GM18517 (cell line): ENCODE results near the gene SLC12A1.

ENCODE experiments used
- ATAC-seq: cut with Tn5 transposase; IDR thresholded peaks from one replicate; pipeline ENCODE4 v1.9.1; 2021; ENCODE audit warnings: mild to moderate bottlenecking, moderate library complexity; ENCODE audit not compliant: unreplicated experiment

SLC12A1 gene

GRCh38 chr15:48242015-48242414 is 35.9 kb downstream of the SLC12A1 start:
- ATAC-seq: no peak

- ATAC-seq: no peak
Measured at GRCh38 chr15:48242535-48242934, 36.4 kb downstream of the SLC12A1 start.

- no peak for ATAC-seq
Measured at GRCh38 chr15:48244921-48245320, 38.8 kb downstream of the SLC12A1 start.

- no peak for ATAC-seq
Measured at GRCh38 chr15:48248414-48248813, 42.3 kb downstream of the SLC12A1 start.

- ATAC-seq: no peak
Measured at GRCh38 chr15:48250640-48251076, 44.6 kb downstream of the SLC12A1 start.

GRCh38 chr15:48253172-48253571 is 47.1 kb downstream of the SLC12A1 start:
- no peak for ATAC-seq

GRCh38 chr15:48265135-48265534 is 59.0 kb downstream of the SLC12A1 start:
- no peak for ATAC-seq

GRCh38 chr15:48266024-48266689 is 60.1 kb downstream of the SLC12A1 start:
- no peak for ATAC-seq

- no peak for ATAC-seq
Measured at GRCh38 chr15:48267766-48268165, 61.7 kb downstream of the SLC12A1 start.

- no peak for ATAC-seq
Measured at GRCh38 chr15:48273049-48273448, 66.9 kb downstream of the SLC12A1 start.

GRCh38 chr15:48278666-48279065 is 72.6 kb downstream of the SLC12A1 start:
- ATAC-seq: no peak

GRCh38 chr15:48279608-48280007 is 73.5 kb downstream of the SLC12A1 start:
- ATAC-seq: no peak

- ATAC-seq: no peak
Measured at GRCh38 chr15:48281674-48282073, 75.6 kb downstream of the SLC12A1 start.

GRCh38 chr15:48282216-48282615 is 76.1 kb downstream of the SLC12A1 start:
- no peak for ATAC-seq

GRCh38 chr15:48283396-48284145 is 77.5 kb downstream of the SLC12A1 start:
- no peak for ATAC-seq

GRCh38 chr15:48285329-48286214 is 79.5 kb downstream of the SLC12A1 start:
- no peak for ATAC-seq

GRCh38 chr15:48289628-48290027 is 83.5 kb downstream of the SLC12A1 start:
- ATAC-seq: no peak

- ATAC-seq: no peak
Measured at GRCh38 chr15:48292458-48292857, 86.4 kb downstream of the SLC12A1 start.

- ATAC-seq: no peak
Measured at GRCh38 chr15:48297668-48298067, 91.6 kb downstream of the SLC12A1 start.

GRCh38 chr15:48298914-48299313 is 92.8 kb downstream of the SLC12A1 start:
- no peak for ATAC-seq

GRCh38 chr15:48300038-48300437 is 93.9 kb downstream of the SLC12A1 start:
- ATAC-seq: no peak
